ENCODE results near the gene UAP1. TPM values are rescaled to one million over a fixed set of nuclear protein-coding genes. Genes with fewer than 3 reads are reported as not detected.

Gene UAP1
- polyA plus RNA-seq, 3 donors: 32.0 to 34.5 (median 33.6) TPM

- peak in 2 of 11 donors; percentile 23 to 24 for DNase-seq (ENCODE audit: extremely low read depth in 1 of 11, low read depth in 9 of 11, low spot score in 4 of 11)
Measured at GRCh38 chr1:162632698-162633080, 71.2 kb downstream of the UAP1 start.

GRCh38 chr1:162633081-162633762, 71.7 kb downstream of the UAP1 start:
- peak in 2 of 11 donors; percentile 4 to 8 for DNase-seq (ENCODE audit: extremely low read depth in 1 of 11, low read depth in 9 of 11, low spot score in 4 of 11)

GRCh38 chr1:162635418-162635817, 73.9 kb downstream of the UAP1 start:
- no peak for DNase-seq (ENCODE audit: extremely low read depth in 1 of 11, low read depth in 9 of 11, low spot score in 4 of 11)

- DNase-seq (ENCODE audit: extremely low read depth in 1 of 11, low read depth in 9 of 11, low spot score in 4 of 11): no peak
Measured at GRCh38 chr1:162639718-162640117, 78.2 kb downstream of the UAP1 start.

DNA sequence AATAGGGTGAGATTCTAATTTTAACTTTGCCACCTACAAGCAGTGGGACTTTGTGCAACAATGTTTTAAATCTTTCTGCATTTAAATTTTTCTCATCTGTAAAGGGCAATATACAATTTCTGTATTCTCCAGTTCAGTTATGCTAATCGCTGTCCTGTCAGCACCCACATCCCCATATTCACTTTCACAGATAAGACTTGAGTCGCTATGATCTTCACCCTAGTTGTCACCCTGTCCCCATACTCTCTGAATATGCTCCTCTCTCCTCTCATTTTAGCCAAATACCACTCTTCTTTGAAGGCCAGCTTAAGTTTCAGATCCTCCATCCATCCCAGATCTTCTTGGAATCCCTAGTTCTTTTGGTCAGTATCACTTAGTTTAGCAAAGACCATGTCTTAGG, 79.6 kb downstream of the UAP1 start:
- DNase-seq (ENCODE audit: extremely low read depth in 1 of 11, low read depth in 9 of 11, low spot score in 4 of 11): no peak

DNA sequence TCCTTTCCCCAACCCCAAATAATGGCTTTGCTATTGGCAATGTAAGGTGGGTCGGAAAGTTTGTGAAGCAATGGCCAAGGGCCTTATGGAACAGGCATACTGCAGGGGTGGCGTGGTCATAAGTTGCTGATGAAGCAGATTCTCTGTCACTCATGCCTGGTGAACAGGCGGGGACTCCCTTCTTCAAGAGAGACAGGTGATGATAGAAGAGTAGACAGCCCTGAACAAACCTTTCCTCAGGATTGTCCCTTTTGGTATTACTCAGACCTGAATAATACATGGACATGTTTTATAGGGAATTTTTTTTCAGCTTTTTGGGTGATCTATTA, 83.4 kb downstream of the UAP1 start:
- DNase-seq (ENCODE audit: extremely low read depth in 1 of 11, low read depth in 9 of 11, low spot score in 4 of 11): no peak

- no peak for DNase-seq (ENCODE audit: extremely low read depth in 1 of 11, low read depth in 9 of 11, low spot score in 4 of 11)
Measured at GRCh38 chr1:162645666-162646065, 84.1 kb downstream of the UAP1 start.

DNA sequence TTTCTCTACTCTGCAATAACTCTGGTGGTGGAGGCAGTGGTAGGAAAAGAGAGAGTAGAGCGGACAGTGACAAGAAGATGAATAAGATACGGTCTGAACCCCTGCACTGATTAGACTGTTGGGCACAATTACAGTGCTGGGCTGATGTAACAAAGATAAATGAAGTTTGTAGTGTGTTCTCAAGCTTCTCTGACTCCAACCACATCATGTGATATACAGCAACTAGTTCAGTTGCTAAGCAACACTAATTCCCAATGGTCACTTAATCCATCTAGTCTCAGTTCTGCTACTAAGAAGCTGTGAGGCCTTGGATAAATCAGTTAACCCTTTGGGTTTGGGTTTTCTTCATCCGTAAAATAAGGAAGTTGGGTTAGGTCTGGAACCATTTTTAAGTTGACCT, 88.1 kb downstream of the UAP1 start:
- no peak for DNase-seq (ENCODE audit: extremely low read depth in 1 of 11, low read depth in 9 of 11, low spot score in 4 of 11)

Other genes with a start within 250 kb of the UAP1 start
- 1 to 10 TPM in 1 of 3 donors, under 1 TPM in 2; 0.45 to 5.1 (median 0.90) TPM for gene SPATA46, start 184.9 kb upstream of the UAP1 start, polyA plus RNA-seq (ENCODE audit: insufficient read length in 3 of 3)
- gene C1orf226, start 180.0 kb upstream of the UAP1 start, polyA plus RNA-seq (ENCODE audit: insufficient read length in 3 of 3): 10 to 100 TPM; 15.1 to 32.9 (median 19.7) TPM
- under 1 TPM; 0.11 to 0.39 (median 0.16) TPM for gene SH2D1B, start 149.6 kb upstream of the UAP1 start, polyA plus RNA-seq (ENCODE audit: insufficient read length in 3 of 3)
- gene UHMK1, start 63.9 kb upstream of the UAP1 start, polyA plus RNA-seq (ENCODE audit: insufficient read length in 3 of 3): 10 to 100 TPM; 31.9 to 44.2 (median 38.5) TPM
- gene DDR2, start 70.7 kb downstream of the UAP1 start, polyA plus RNA-seq (ENCODE audit: insufficient read length in 3 of 3): 10 to 100 TPM; 19.1 to 23.1 (median 21.0) TPM
- 10 to 100 TPM; 13.2 to 27.7 (median 14.1) TPM for gene HSD17B7, start 229.0 kb downstream of the UAP1 start, polyA plus RNA-seq (ENCODE audit: insufficient read length in 3 of 3)